Kidney epithelial cell (primary cell): Measurements from ENCODE around the gene FEV. TPM values are rescaled to one million over a fixed set of nuclear protein-coding genes. Genes with fewer than 3 reads are reported as not detected.

Source experiments
- DNase-seq: peaks from one replicate; pipeline ENCODE4 v3.0.0-alpha.2; 2010; ENCODE audit warnings: low read depth
- H3K27me3 ChIP-seq: 2 replicates; pipeline ENCODE4 v1.6.0; 2011; ENCODE audit warnings: low read length; ENCODE audit not compliant: control insufficient read depth, insufficient read depth
- H3K36me3 ChIP-seq: 2 replicates; pipeline ENCODE4 v1.5.1; 2011; ENCODE audit warnings: low read length; ENCODE audit not compliant: control insufficient read depth, insufficient read depth
- H3K4me3 ChIP-seq: 2 replicates; pipeline ENCODE4 v1.5.1; 2011; ENCODE audit warnings: low read depth, mild to moderate bottlenecking, control low read depth, low read length
- CTCF ChIP-seq: IDR thresholded peaks from 2 replicates; pipeline ENCODE4 v1.5.1; 2011; ENCODE audit warnings: mild to moderate bottlenecking, moderate library complexity, low read length, control low read depth, inconsistent platforms; ENCODE audit not compliant: insufficient read depth, poor library complexity, severe bottlenecking
- total RNA-seq: library from RNA; depleted of rRNA; stranded (reverse); fragments of >200 nt; gene quantifications from 2 replicates; pipeline ENCODE4 v1.2.3, GENCODE V29; 2015

The FEV gene
- total RNA-seq, 1 donor from 2014 or later, result not detected

GRCh38 chr2:219020604-219021365 lies 35.8 kb upstream of the FEV start:
- DNase-seq, result no peak
- Histone ChIP-seq H3K27me3 (peaks cover 37% of the 10 kb centered on the region), H3K36me3 (no peaks in the 10 kb centered on the region), H3K4me3 (no peak overlapping the region)
- no peak for TF ChIP-seq CTCF

GRCh38 chr2:219019436-219019835 lies 34.5 kb upstream of the FEV start:
- Histone ChIP-seq H3K36me3 (no peaks in the 10 kb centered on the region), H3K27me3 (peaks cover 35% of the 10 kb centered on the region), H3K4me3 (no peak overlapping the region)
- TF ChIP-seq CTCF, result no peak
- no peak for DNase-seq

GRCh38 chr2:219018726-219019125 lies 33.7 kb upstream of the FEV start:
- no peak for TF ChIP-seq CTCF
- no peak for DNase-seq
- Histone ChIP-seq H3K36me3 (no peaks in the 10 kb centered on the region), H3K27me3 (peaks cover 35% of the 10 kb centered on the region), H3K4me3 (no peak overlapping the region)

- no peaks in the 10 kb centered on the region for H3K36me3 ChIP-seq
- H3K4me3 ChIP-seq, result no peak overlapping the region
- DNase-seq, result no peak
- H3K27me3 ChIP-seq, result peaks cover 31% of the 10 kb centered on the region
- no peak for TF ChIP-seq CTCF
Observed at GRCh38 chr2:219018286-219018685, 33.3 kb upstream of the FEV start.

DNA sequence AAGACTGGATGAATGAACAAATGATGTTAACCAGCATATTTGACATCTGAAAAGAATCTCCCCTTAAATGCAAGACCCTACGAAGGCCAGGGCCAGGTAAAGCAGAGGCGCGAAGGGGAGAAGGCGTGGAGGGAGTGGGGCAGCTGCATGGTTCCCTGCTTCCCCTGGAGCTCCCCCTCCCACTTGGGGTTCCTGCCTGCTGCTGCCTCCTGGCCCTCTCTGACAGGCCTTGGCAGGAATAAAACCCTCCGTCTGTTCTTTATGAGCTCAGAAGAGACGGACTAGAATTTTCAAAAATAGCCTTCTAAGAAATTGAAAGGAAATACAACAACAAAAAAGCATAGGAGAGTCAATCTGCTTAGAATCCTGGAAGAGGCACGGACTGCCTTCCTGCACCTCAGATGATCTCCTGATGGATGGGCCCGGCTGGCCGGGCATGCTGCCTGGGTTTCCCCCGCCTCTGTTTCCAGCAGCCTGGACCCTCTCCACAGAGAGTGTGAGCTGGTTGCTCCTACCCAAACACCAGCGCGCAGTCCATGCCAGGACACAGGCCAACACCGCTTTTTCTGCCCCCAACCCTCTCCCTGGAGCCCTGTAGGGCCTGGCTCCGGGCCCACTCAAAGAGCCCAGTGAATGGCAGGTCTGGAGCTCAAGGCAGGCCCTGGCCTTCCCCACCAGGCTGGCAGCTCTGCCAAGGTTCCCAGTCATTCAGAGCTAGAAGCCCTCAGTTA lies 32.4 kb upstream of the FEV start:
- no peak for DNase-seq
- H3K27me3 ChIP-seq, result peaks cover 23% of the 10 kb centered on the region
- H3K36me3 ChIP-seq, result no peaks in the 10 kb centered on the region
- H3K4me3 ChIP-seq, result no peak overlapping the region
- TF ChIP-seq CTCF, result no peak
